ENCODE results near the gene CGAS. TPM values are rescaled to one million over a fixed set of nuclear protein-coding genes. Genes with fewer than 3 reads are reported as not detected.

The CGAS gene
- polyA plus RNA-seq, 1 experiment, result 2.1 TPM

GRCh38 chr6:73481969-73482368, 29.9 kb upstream of the CGAS start:
- Histone ChIP-seq H3K27me3 (ENCODE audit: control insufficient read depth, insufficient read depth, low read length) (no peaks in the 10 kb centered on the region), H3K4me3 (ENCODE audit: low read depth, low read length) (no peak overlapping the region), H3K9me3 (ENCODE audit: control insufficient read depth, insufficient read depth, low read length) (no peaks in the 10 kb centered on the region), H3K27ac (ENCODE audit: low read depth, low read length) (no peak overlapping the region)
- POLR2A ChIA-PET, result no interaction called here
- no peak for DNase-seq (ENCODE audit: low read depth, low spot score)
- CTCF ChIA-PET, result interaction anchor here (0.6 kb wide), 1 partner anchor 262 kb away, joined by 3 read pairs; no protein-coding TSS in a partner anchor
- no peak for TF ChIP-seq CTCF (IDR thresholded peaks at IDR 0.05; ENCODE audit: low read depth, low read length)

GRCh38 chr6:73477407-73477806, 25.3 kb upstream of the CGAS start:
- no peaks in the 10 kb centered on the region for H3K9me3 ChIP-seq (ENCODE audit: control insufficient read depth, insufficient read depth, low read length)
- no peak for TF ChIP-seq CTCF (IDR thresholded peaks at IDR 0.05; ENCODE audit: low read depth, low read length)
- no peaks in the 10 kb centered on the region for H3K27me3 ChIP-seq (ENCODE audit: control insufficient read depth, insufficient read depth, low read length)
- no peak for DNase-seq (ENCODE audit: low read depth, low spot score)
- CTCF ChIA-PET, result no interaction called here
- POLR2A ChIA-PET, result interaction anchor here (0.7 kb wide), 1 partner anchor 129 kb away, joined by 3 read pairs; no protein-coding TSS in a partner anchor
- H3K4me3 ChIP-seq (ENCODE audit: low read depth, low read length), result no peak overlapping the region
- no peak overlapping the region for H3K27ac ChIP-seq (ENCODE audit: low read depth, low read length)

GRCh38 chr6:73476723-73477122, 24.6 kb upstream of the CGAS start:
- Histone ChIP-seq H3K27ac (ENCODE audit: low read depth, low read length) (no peak overlapping the region), H3K27me3 (ENCODE audit: control insufficient read depth, insufficient read depth, low read length) (no peaks in the 10 kb centered on the region), H3K4me3 (ENCODE audit: low read depth, low read length) (no peak overlapping the region), H3K9me3 (ENCODE audit: control insufficient read depth, insufficient read depth, low read length) (no peaks in the 10 kb centered on the region)
- CTCF ChIA-PET, result interaction anchor here (0.6 to 1.8 kb wide), 2 partner anchors 134 to 179 kb away, joined by 3 to 7 read pairs; no protein-coding TSS in a partner anchor
- POLR2A ChIA-PET, result interaction anchor here (0.7 kb wide), 1 partner anchor 129 kb away, joined by 3 read pairs; no protein-coding TSS in a partner anchor
- no peak for DNase-seq (ENCODE audit: low read depth, low spot score)
- TF ChIP-seq CTCF (IDR thresholded peaks at IDR 0.05; ENCODE audit: low read depth, low read length), result no peak

- H3K9me3 ChIP-seq (ENCODE audit: control insufficient read depth, insufficient read depth, low read length), result no peaks in the 10 kb centered on the region
- no peak overlapping the region for H3K4me3 ChIP-seq (ENCODE audit: low read depth, low read length)
- no peak for DNase-seq (ENCODE audit: low read depth, low spot score)
- ChIA-PET POLR2A (no interaction called here), CTCF (interaction anchor here (0.6 to 1.2 kb wide), 2 partner anchors 141 to 684 kb away, joined by 3 read pairs; no protein-coding TSS in a partner anchor)
- no peaks in the 10 kb centered on the region for H3K27me3 ChIP-seq (ENCODE audit: control insufficient read depth, insufficient read depth, low read length)
- TF ChIP-seq CTCF (IDR thresholded peaks at IDR 0.05; ENCODE audit: low read depth, low read length), result no peak
- no peak overlapping the region for H3K27ac ChIP-seq (ENCODE audit: low read depth, low read length)
Measured at GRCh38 chr6:73471686-73472290, 19.7 kb upstream of the CGAS start.
